Measurements from ENCODE around the gene CPLX1.
A peak's percentile ranks its signal among the peaks of the same experiment; 100 is the strongest.
"Not testable (repeated sequence)": the region's sequence is repeated elsewhere in the genome, so short reads cannot be mapped to it uniquely, and the experiment has no call there.

The CPLX1 gene

DNA sequence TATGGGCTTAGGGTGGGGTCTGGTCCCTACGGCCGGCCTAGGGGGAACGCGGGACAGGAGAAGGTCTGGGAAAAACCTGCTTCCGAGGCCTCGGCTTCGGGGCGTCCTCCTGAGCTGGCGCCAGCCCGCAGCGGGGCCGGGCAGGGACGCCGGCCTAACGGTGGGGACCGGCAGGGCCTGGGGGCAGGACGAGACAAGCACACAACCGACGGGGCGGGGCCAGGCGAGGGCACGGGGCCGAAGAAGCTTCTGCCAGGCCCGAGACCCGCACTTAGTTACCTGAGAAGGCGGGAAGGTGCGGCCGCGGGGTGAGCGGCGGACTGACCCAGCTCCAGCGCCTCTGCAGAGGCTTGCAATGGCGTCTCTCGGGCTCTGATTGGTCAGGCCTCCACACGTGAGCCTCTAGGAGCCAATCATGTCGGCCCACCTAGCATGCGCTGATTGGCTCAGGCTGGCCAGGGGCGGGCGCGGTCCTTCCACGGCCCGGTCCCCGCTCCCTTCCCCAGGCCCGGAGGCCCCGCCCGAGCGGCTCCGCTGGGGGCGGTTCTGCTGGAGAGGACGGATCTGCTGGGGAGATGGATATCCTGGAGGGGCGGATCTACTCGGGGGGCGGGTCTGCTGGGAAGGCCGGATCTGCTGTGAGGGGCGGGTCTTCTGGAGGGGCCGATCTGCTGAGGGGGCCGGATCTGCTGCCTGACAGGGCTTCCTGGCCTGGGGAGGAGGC, 44.3 kb downstream of the CPLX1 start:
- peak; percentile 84 for TF ChIP-seq POLR2A (IDR thresholded peaks at IDR 0.05; ENCODE audit: low read depth, low read length)
- FAIRE-seq (no peak), DNase-seq (ENCODE audit: insufficient read length, low spot score) (peak; percentile 92)

DNA sequence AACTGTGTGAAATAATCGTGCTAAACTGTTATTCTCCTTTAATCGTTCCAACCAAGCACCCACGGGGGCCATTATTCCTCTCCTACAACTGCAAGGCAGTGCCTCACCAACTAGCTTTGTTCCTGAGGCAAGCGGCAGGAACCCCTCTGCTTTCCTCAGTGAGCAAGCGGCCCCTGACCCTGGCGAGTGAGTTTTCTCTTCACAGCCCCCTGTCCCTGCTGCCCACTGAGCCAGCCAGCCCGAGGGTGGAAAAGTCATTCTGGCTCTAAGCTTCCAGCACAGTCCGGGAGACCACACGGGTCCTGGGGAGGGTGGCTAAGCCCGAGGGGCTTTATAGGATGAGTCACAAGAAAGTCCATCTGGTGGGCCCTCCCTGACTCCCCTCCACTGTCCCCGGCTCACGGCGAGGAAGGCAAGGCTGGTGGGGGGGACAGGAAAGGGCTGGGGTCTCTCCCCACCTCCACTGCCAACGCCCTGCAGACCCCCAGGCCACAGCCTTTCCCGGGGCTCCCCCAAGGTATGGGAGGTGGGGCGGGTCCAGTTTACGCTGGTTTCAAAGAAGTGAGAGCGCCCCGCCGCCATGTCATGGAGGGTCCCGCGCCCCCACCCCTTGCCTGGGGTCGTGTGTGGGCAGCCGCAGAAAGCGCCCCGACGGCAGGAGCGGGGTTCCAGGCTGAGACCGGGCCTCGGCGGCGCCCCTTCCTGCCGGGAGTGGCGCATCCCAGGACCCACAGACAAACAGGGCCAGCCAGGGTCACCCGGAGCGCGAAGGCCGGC, 45.0 kb downstream of the CPLX1 start:
- no peak for TF ChIP-seq POLR2A (IDR thresholded peaks at IDR 0.05; ENCODE audit: low read depth, low read length)
- FAIRE-seq (no peak), DNase-seq (ENCODE audit: insufficient read length, low spot score) (no peak)

DNA sequence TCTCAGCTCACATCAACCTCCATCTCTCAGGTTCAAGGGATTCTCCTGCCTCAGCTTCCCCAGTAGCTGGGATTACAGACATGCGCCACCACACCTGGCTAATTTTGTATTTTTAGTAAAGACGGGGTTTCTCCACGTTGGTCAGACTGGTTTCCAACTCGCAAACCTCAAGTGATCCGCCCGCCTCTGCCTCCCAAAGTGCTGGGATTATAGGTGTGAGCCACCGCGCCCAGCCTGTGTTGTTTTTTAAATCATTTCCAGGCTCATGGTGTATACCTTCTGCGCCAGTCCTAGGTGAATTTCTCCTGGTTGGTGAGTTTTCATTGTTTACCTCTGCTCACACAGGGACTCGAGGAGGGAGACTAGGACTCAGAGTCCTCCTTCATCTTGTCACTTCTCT, 45.7 kb downstream of the CPLX1 start:
- DNase-seq (ENCODE audit: insufficient read length, low spot score); FAIRE-seq: not testable (repeated sequence)

DNA sequence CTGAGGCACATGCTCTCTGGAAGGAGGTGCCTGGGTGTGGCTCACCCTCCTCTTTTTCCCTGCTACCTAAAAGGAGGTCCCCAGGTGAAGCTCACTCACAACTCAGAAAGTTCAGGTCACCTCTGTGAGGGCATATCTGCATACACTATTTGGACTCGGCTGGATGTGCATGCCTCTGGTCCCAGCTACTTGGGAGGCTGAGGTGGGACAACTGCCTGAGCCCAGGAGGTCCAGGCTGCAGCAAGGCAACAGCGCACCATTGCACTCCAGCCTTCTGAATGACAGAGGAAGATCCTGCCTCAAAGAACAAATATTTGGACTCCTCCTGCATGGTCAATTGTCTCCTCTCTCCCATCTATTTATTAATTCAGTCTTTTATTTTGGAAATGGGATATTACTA, 46.4 kb downstream of the CPLX1 start:
- no peak for TF ChIP-seq POLR2A (IDR thresholded peaks at IDR 0.05; ENCODE audit: low read depth, low read length)
- DNase-seq (ENCODE audit: insufficient read length, low spot score) (no peak), FAIRE-seq (no peak)

DNA sequence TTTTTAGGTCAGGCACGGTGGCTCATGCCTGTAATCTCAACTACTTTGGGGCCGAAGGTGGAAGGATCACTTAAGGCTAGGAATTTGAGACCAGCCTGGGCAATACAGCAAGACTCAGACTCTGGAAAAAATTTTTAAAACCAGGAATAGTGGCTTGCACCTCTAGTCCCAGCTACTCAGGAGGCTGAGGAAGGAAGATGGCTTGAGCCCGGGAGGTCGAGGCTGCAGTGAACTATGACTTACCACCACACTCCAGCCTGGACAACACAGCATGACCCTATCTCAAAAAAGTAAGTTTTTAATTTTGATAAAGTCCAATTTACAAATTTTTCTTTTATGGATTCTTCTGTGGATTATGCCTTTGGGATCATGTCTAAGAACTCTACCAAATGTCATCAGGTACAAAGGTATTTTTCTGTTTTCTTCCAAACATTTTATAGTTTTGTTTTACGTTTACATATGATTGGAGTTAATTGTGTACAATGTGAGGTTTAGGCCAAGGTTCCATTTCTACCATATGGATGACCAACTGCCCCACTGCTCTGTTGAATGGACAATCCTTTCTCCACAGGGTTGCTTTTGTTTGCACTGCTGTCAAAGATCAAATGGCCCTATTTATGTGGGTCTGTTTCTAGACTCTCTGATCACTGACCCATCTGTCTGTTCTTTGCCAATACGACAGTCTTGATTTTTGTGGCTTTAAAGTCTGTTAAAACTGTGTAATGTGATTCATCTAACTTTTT, 48.2 kb downstream of the CPLX1 start:
- DNase-seq (ENCODE audit: insufficient read length, low spot score) (no peak), FAIRE-seq (no peak)
- no peak for TF ChIP-seq POLR2A (IDR thresholded peaks at IDR 0.05; ENCODE audit: low read depth, low read length)

DNA sequence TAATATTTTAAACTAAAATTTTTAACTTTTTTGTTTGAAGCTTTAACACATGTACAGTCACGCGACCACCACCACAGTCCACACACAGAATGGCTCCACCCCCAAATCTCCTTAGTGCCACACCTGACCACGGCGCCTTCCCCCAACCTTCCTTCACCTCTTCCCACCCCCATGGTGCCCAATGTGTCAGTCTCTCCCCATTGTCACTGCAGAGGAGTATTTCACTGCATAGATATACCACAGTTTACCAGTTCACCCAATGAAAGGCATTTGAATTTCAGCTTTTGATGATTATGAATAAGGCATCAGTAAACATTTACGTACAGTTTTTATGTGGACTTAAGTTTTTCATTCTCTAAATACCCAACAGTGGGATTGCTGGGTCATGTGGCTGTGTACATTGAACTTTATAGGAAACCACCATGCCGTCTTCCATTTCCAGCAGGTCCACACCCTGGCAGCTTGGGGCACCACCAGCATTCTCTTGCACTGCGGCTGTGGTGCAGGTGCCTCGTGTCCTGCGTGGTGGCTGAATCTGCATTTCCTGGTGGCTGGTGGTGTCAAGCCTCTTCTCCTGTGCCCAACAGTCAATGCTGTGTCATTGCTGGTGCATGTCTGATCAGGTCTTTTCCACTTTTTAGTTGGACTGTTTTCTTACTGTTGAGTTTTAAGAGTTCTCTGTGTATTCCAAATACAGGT, 49.0 kb downstream of the CPLX1 start:
- DNase-seq (ENCODE audit: insufficient read length, low spot score) (no peak), FAIRE-seq (no peak)
- TF ChIP-seq POLR2A (IDR thresholded peaks at IDR 0.05; ENCODE audit: low read depth, low read length), result no peak

DNA sequence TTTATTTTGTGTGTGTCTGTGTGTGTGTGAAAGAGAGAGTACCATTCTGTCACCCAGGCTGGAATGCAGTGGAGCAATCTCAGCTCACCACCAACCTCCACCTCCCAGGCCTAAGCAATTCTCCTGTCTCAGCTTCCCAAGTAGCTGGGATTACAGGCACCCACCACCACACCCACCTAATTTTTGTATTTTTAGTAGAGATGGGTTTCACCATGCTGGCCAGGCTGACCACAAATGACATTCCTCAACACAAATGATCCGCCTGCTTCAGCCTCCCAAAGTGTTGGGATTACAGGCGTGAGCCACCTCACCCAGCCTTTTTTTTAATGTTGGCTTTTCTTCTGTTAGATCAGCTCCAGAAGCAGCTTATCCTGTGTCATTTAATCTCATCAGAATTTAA, 50.4 kb downstream of the CPLX1 start:
- DNase-seq (ENCODE audit: insufficient read length, low spot score); FAIRE-seq: not testable (repeated sequence)

DNA sequence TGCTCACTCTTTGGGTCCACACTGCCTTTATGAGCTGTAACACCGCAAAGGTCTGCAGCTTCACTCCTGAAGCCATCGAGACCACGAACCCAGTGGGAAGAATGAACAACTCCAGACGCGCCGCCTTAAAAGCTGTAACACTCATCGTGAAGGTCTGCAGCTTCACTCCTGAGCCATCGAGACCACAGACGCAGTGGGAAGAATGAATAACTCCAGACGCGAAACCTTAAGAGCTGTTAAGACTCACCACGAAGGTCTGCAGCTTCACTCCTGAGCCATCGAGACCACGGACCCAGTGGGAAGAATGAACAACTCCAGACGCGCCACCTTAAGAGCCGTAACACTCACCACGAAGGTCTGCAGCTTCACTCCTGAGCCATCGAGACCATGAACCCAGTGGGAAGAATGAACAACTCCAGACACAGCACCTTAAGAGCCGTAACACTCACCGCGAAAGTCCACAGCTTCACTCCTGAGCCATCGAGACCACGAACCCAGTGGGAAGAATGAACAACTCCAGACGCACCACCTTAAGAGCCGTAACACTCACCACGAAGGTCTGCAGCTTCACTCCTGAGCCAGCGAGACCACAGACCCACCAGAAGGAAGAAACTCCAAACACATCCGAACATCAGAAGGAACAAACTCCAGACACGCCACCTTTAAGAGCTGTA, 51.4 kb downstream of the CPLX1 start:
- not testable (repeated sequence) for FAIRE-seq; DNase-seq (ENCODE audit: insufficient read length, low spot score)

DNA sequence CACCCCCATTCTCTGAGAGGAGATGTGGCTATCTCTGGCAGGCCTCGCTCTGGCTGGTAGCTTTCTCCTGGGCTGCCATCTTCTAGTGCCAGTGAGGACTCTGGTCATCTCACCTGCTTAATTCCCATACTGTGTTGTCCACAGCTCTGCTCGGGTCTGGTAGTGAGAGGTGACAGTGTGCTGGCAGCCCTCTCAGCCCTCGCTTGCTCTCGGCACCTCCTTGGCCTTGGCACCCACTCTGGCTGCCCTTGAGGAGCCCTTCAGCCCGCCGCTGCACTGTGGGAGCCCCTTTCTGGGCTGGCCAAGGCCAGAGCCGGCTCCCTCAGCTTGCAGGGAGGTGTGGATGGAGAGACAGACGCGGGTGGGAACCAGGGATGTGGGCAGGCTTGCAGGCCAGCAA, 52.7 kb downstream of the CPLX1 start:
- TF ChIP-seq POLR2A (IDR thresholded peaks at IDR 0.05; ENCODE audit: low read depth, low read length), result no peak

DNA sequence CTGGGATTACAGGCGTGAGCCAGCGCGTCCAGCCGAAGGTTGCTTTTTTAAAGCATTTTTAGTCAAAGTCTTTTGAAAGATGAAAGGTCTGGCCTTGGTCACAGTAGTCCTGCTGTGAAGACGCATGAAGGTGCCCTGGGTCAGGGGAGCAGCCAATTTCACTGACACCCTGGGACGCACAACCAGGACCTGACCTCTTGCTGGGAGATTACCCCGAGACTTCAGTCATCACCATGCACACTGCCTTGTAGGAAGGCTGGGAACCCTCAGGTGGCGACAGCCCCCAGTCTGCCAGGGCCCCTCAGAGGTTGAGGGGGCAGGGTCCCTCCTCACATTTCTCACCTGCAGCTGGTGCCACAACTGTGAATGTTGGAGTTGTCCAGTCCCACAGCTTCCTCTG, 53.2 kb downstream of the CPLX1 start:
- DNase-seq (ENCODE audit: insufficient read length, low spot score) (no peak), FAIRE-seq (no peak)
- TF ChIP-seq POLR2A (IDR thresholded peaks at IDR 0.05; ENCODE audit: low read depth, low read length), result no peak

More for the DNA sequence above, 52.7 kb downstream of the CPLX1 start:
- FAIRE-seq (no peak), DNase-seq (ENCODE audit: insufficient read length, low spot score) (no peak)

DNA sequence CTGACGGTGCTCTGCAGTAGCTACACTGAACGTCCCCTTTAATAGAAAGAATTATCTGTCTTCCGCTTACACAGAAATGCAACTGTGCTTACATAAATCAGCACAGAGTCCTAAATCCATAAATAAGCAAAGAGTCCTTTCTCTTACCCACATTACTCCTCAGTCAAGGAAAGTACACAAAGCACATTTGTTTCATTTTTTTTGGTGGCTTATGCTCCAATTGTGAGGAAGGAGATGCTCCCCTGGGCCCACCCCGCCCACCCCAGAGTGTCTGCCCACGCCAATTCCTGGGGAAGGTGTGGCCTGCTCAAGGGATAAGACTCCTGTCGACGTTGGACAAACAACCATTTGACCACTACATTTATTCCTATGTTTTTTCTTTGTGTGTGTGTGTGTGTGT, 53.8 kb downstream of the CPLX1 start:
- no peak for TF ChIP-seq POLR2A (IDR thresholded peaks at IDR 0.05; ENCODE audit: low read depth, low read length)
- DNase-seq (ENCODE audit: insufficient read length, low spot score) (no peak), FAIRE-seq (no peak)

DNA sequence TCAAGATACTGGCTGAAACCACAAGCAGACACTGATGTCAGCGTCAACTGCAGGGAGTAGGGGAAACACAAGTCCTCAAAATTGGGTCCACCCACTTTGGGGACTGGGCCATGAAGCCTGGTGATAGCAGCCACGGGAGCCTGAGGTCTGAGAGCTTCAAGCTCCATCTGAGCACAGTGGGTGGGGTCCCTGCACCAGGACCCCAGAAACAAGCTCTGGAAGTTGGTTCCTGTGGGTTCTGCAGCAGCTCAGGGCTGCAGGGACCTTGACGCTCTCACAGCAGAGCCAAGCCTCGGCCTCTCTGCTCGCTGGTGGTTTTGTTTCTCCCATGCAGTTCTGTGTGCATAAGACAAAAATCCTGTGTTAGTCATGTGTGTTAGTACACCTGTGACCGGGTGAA, 54.5 kb downstream of the CPLX1 start:
- no peak for FAIRE-seq
- DNase-seq (ENCODE audit: insufficient read length, low spot score), result no peak
- no peak for TF ChIP-seq POLR2A (IDR thresholded peaks at IDR 0.05; ENCODE audit: low read depth, low read length)

DNA sequence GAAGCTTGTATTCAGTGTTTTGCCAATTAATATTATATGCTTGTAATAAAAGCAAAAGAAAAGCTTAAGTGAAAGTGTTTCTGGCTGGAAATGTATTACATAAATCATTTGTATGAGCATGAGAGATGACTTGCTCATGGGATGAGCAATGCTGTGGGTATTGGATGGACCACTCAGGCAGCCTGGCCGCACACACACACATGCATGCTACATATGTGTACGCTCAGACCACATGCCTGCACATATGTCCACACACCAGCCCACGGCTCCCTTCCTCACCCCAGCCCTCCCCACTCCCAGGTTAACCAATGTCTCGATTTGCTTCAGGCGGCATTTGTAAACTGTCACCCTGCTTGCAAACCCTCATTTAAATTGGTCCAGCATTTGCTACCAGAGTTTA, 55.9 kb downstream of the CPLX1 start:
- FAIRE-seq, result no peak
- DNase-seq (ENCODE audit: insufficient read length, low spot score), result no peak
- no peak for TF ChIP-seq POLR2A (IDR thresholded peaks at IDR 0.05; ENCODE audit: low read depth, low read length)

DNA sequence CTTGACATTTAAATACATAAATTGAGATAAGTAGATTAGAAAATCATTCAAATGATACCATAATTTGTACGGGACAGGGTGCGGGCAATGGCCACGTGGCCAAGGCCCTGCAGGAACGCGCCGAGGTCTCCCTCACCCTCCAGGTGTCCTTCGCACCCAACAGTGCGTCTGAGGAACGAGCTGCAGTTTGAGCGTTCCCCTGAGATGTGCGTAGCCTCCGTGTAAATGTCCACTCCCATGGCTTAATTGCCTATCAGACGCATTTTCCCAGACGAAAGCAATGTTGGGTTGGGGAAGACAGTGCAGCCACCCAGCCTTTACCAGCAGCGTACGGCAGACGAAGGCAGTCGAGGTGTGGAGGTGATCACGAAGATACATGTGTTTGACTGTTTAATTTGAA, 56.4 kb downstream of the CPLX1 start:
- TF ChIP-seq POLR2A (IDR thresholded peaks at IDR 0.05; ENCODE audit: low read depth, low read length), result no peak
- DNase-seq (ENCODE audit: insufficient read length, low spot score) (no peak), FAIRE-seq (no peak)

All from H54 (cell line).